HCT116 (cell line): ENCODE data around the gene SERPINB6. TPM values are rescaled to one million over a fixed set of nuclear protein-coding genes. Genes with fewer than 3 reads are reported as not detected.

Experiments
- ATAC-seq: fragments of 200-7000 bp; cut with Tn5 transposase; 2 replicates; pipeline ENCODE4 v1.9.1; 2020; ENCODE audit warnings: mild to moderate bottlenecking, moderate library complexity
- BruUV-seq: library from RNA; stranded (reverse); fragments of 400-500 nt; replicated peaks from 2 replicates; lab custom pipeline; 2021; lab: Mats Ljungman, UMichigan
- CTCF ChIA-PET: fragments of 300-600 bp; sonication (Branson Sonifier 250); formaldehyde crosslinking; loops from one replicate; lab custom pipeline; 2021; ENCODE audit warnings: antibody characterized with exemption; lab: Charles Lee
- POLR2A ChIA-PET: fragments of 300-600, 350-600 bp; sonication (Branson Sonifier 250); formaldehyde crosslinking; loops from one replicate; lab custom pipeline; 2021; ENCODE audit warnings: antibody characterized with exemption; lab: Charles Lee
- RAD21 ChIA-PET, 2 experiments: fragments of 300-600 bp; sonication (Branson Sonifier 250); formaldehyde crosslinking; loops; one replicate each; lab custom pipeline; 2023; ENCODE audit warnings: low total read pairs in 2 of 2; ENCODE audit not compliant: uncharacterized antibody in 2 of 2, unreplicated experiment in 2 of 2, low non-redundant PET in 1 of 2; lab: Charles Lee
- DNase-seq: peaks from one replicate; pipeline ENCODE4 v3.0.0-alpha.2; 2010; ENCODE audit warnings: low read depth, low spot score
- H2AFZ ChIP-seq: fragments of 200-600 bp; shearing (Covaris generic), sonication (generic); 2 replicates; pipeline ENCODE4 v1.6.1; 2017; ENCODE audit warnings: low read depth, mixed run types, mixed read lengths, antibody characterized with exemption, low read length; ENCODE audit not compliant: poor library complexity, severe bottlenecking
- H3K27ac ChIP-seq: 2 replicates; pipeline ENCODE4 v1.5.1; 2012; ENCODE audit warnings: low read depth, low read length
- H3K27me3 ChIP-seq: fragments of 200-600 bp; sonication (generic); 2 replicates; pipeline ENCODE4 v1.6.1; 2016; ENCODE audit warnings: mixed run types, low read length, mixed read lengths; ENCODE audit not compliant: insufficient read depth
- H3K36me3 ChIP-seq, 2 experiments: fragments of 200-500 bp in 1 of 2; fragments of 200-600 bp in 1 of 2; sonication (Bioruptor generic) in 1 of 2; sonication (generic) in 1 of 2; 2 replicates each; pipeline versions ENCODE4 v1.5.1 to v1.6.1; 2014 to 2016; ENCODE audit warnings: low read length in 2 of 2, inconsistent platforms in 1 of 2, mixed read lengths in 1 of 2, mixed run types in 1 of 2; ENCODE audit not compliant: insufficient read depth in 2 of 2, control insufficient read depth in 1 of 2
- H3K4me1 ChIP-seq, 2 experiments: fragments of 200-600 bp in 1 of 2; sonication (generic) in 1 of 2; 2 replicates each; pipeline versions ENCODE4 v1.5.1 to v1.6.1; 2012 to 2017; ENCODE audit warnings: low read length in 2 of 2, inconsistent platforms in 1 of 2, mild to moderate bottlenecking in 1 of 2, mixed read lengths in 1 of 2, mixed run types in 1 of 2, moderate library complexity in 1 of 2; ENCODE audit not compliant: insufficient read depth in 2 of 2, control insufficient read depth in 1 of 2
- H3K4me2 ChIP-seq: fragments of 200-600 bp; sonication (generic); 2 replicates; pipeline ENCODE4 v1.6.1; 2017; ENCODE audit warnings: mixed run types, low read length, mixed read lengths
- H3K4me3 ChIP-seq, 2 experiments: fragments of 200-600 bp in 1 of 2; sonication (generic) in 1 of 2; replicated peaks in 1 of 2; 2 replicates each; pipeline ENCODE4 v1.5.1; 2011 to 2016; ENCODE audit warnings: low read length in 2 of 2, control low read depth in 1 of 2, low read depth in 1 of 2, mild to moderate bottlenecking in 1 of 2, mixed read lengths in 1 of 2, mixed run types in 1 of 2
- H3K79me2 ChIP-seq: fragments of 200-600 bp; sonication (generic); 2 replicates; pipeline ENCODE4 v1.6.1; 2017; ENCODE audit warnings: mild to moderate bottlenecking, mixed run types, low read length, moderate library complexity, mixed read lengths; ENCODE audit not compliant: insufficient read depth
- H3K9ac ChIP-seq: fragments of 200-600 bp; sonication (generic); 2 replicates; pipeline ENCODE4 v1.6.1; 2016; ENCODE audit warnings: low read length, mixed read lengths
- H3K9me2 ChIP-seq: fragments of 200-600 bp; sonication (generic), shearing (Covaris generic); 2 replicates; pipeline ENCODE4 v1.6.1; 2017; ENCODE audit warnings: mixed run types, mild to moderate bottlenecking, moderate library complexity; ENCODE audit not compliant: insufficient read depth
- H3K9me3 ChIP-seq, 2 experiments: fragments of 200-500 bp in 1 of 2; fragments of 200-600 bp in 1 of 2; sonication (Bioruptor generic) in 1 of 2; sonication (generic) in 1 of 2; 2 replicates each; pipeline ENCODE4 v1.6.1; 2014 to 2017; ENCODE audit warnings: low read length in 2 of 2, mixed read lengths in 2 of 2, inconsistent platforms in 1 of 2, low read depth in 1 of 2, mild to moderate bottlenecking in 1 of 2, mixed run types in 1 of 2, moderate library complexity in 1 of 2; ENCODE audit not compliant: control insufficient read depth in 1 of 2, insufficient read depth in 1 of 2
- H4K20me1 ChIP-seq: fragments of 200-600 bp; sonication (generic), shearing (Covaris generic); 2 replicates; pipeline ENCODE4 v1.6.1; 2017; ENCODE audit warnings: mixed run types, mild to moderate bottlenecking, moderate library complexity; ENCODE audit not compliant: insufficient read depth
- ATF3 ChIP-seq: IDR thresholded peaks from 2 replicates; pipeline ENCODE4 v1.6.1; 2012
- CBX3 ChIP-seq: IDR thresholded peaks from 2 replicates; pipeline ENCODE4 v1.6.1; 2012; ENCODE audit warnings: low read depth
- CEBPB ChIP-seq: IDR thresholded peaks from 2 replicates; pipeline ENCODE4 v1.6.1; 2012; ENCODE audit warnings: low read depth
- CTCF ChIP-seq, 3 experiments: fragments of 200-600 bp in 1 of 3; sonication (generic) in 1 of 3; IDR thresholded peaks in 2 of 3; conservative IDR thresholded peaks in 1 of 3; 2 replicates each; pipeline ENCODE4 v1.5.1; 2012 to 2017; ENCODE audit warnings: low read depth in 2 of 3, low read length in 2 of 3, antibody characterized with exemption in 1 of 3, borderline replicate concordance in 1 of 3, control low read depth in 1 of 3, mild to moderate bottlenecking in 1 of 3, mixed read lengths in 1 of 3, mixed run types in 1 of 3, moderate library complexity in 1 of 3; ENCODE audit not compliant: insufficient read depth in 1 of 3
- EGR1 ChIP-seq: IDR thresholded peaks from 2 replicates; pipeline ENCODE4 v1.6.1; 2012; ENCODE audit warnings: low read depth
- EZH2phosphoT487 ChIP-seq: fragments of 200-600 bp; IDR thresholded peaks from 2 replicates; pipeline ENCODE4 v1.6.1; 2018; ENCODE audit warnings: antibody characterized with exemption, borderline replicate concordance
- FOSL1 ChIP-seq: IDR thresholded peaks from 2 replicates; pipeline ENCODE4 v1.6.1; 2012; ENCODE audit warnings: low read depth
- JUND ChIP-seq: IDR thresholded peaks from 2 replicates; pipeline ENCODE4 v1.6.1; 2012
- RAD21 ChIP-seq: IDR thresholded peaks from 2 replicates; pipeline ENCODE4 v1.6.1; 2012; ENCODE audit warnings: low read depth, mild to moderate bottlenecking
- SRF ChIP-seq: IDR thresholded peaks from 2 replicates; pipeline ENCODE4 v1.6.1; 2012; ENCODE audit warnings: low read depth
- TCF7L2 ChIP-seq: IDR thresholded peaks from 2 replicates; pipeline ENCODE4 v1.7.0; 2011; ENCODE audit warnings: borderline replicate concordance, inconsistent platforms; ENCODE audit not compliant: insufficient read depth, insufficient read length; ENCODE audit errors: extremely low read depth
- YY1 ChIP-seq: IDR thresholded peaks from 2 replicates; pipeline ENCODE4 v1.6.1; 2011; ENCODE audit warnings: low read length, low read depth, moderate library complexity, mild to moderate bottlenecking; ENCODE audit not compliant: insufficient replicate concordance; ENCODE audit errors: extremely low read depth
- ZBTB33 ChIP-seq: IDR thresholded peaks from 2 replicates; pipeline ENCODE4 v1.6.1; 2011; ENCODE audit warnings: mild to moderate bottlenecking, low read length, moderate library complexity; ENCODE audit not compliant: insufficient replicate concordance; ENCODE audit errors: extremely low read depth
- ZNF274 ChIP-seq: fragments of 200-500 bp; sonication (Bioruptor generic); IDR thresholded peaks from 2 replicates; pipeline ENCODE4 v1.6.1; 2014; ENCODE audit warnings: mild to moderate bottlenecking, low read depth, low read length, inconsistent platforms
- intact Hi-C: fragments of 100-400 bp; cut with micrococcal nuclease; formaldehyde crosslinking; loops from 2 replicates; pipeline ENCODE4 v1.10.0; 2022
- total RNA-seq: library from RNA; stranded (reverse); gene quantifications from one replicate; pipeline ENCODE4 v1.2.1, GENCODE V29; 2021; ENCODE audit not compliant: unreplicated experiment

Gene SERPINB6
- total RNA-seq, 1 experiment from 2014 or later = 103 TPM

- no peak overlapping the region for H3K27ac ChIP-seq
- intact Hi-C loops = no loop called here
- no peaks in the 10 kb centered on the region for H3K9me3 ChIP-seq
- no peaks in the 10 kb centered on the region for H3K4me1 ChIP-seq
- H3K4me2 ChIP-seq = no peak overlapping the region
- RAD21 ChIA-PET = no interaction called here
- H3K9me2 ChIP-seq = no peaks in the 10 kb centered on the region
- ATAC-seq = no peak
- no peaks in the 10 kb centered on the region for H3K27me3 ChIP-seq
- TF ChIP-seq SRF (no peak), CBX3 (no peak), ATF3 (no peak), RAD21 (no peak), YY1 (no peak), ZNF274 (no peak), CEBPB (no peak)
- CTCF ChIA-PET = interaction anchor here (1.3 kb wide), 1 partner anchor 73 kb away, joined by 4 read pairs; no protein-coding TSS in a partner anchor
- no peaks in the 10 kb centered on the region for H4K20me1 ChIP-seq
- H3K9ac ChIP-seq = no peak overlapping the region
- H2AFZ ChIP-seq = no peak overlapping the region
- POLR2A ChIA-PET = no interaction called here
- H3K79me2 ChIP-seq = no peaks in the 10 kb centered on the region
- no TSS peak for BruUV-seq
- H3K4me3 ChIP-seq = no peak overlapping the region
- DNase-seq = no peak
- no peaks in the 10 kb centered on the region for H3K36me3 ChIP-seq
Observed at GRCh38 chr6:2918936-2919335, 52.4 kb downstream of the SERPINB6 start.

- H3K9me2 ChIP-seq = no peaks in the 10 kb centered on the region
- H3K9ac ChIP-seq = no peak overlapping the region
- H3K4me3 ChIP-seq = no peak overlapping the region
- no TSS peak for BruUV-seq
- no peaks in the 10 kb centered on the region for H3K79me2 ChIP-seq
- no peaks in the 10 kb centered on the region for H3K27me3 ChIP-seq
- H3K27ac ChIP-seq = no peak overlapping the region
- intact Hi-C loops = no loop called here
- no peaks in the 10 kb centered on the region for H3K4me1 ChIP-seq
- DNase-seq = no peak
- H4K20me1 ChIP-seq = no peaks in the 10 kb centered on the region
- no peaks in the 10 kb centered on the region for H3K36me3 ChIP-seq
- H3K4me2 ChIP-seq = no peak overlapping the region
- CTCF ChIA-PET = interaction anchor here (1.3 kb wide), 1 partner anchor 72 kb away, joined by 4 read pairs; no protein-coding TSS in a partner anchor
- H2AFZ ChIP-seq = no peak overlapping the region
- RAD21 ChIA-PET = no interaction called here
- ATAC-seq = no peak
- POLR2A ChIA-PET = no interaction called here
- H3K9me3 ChIP-seq = no peaks in the 10 kb centered on the region
- TF ChIP-seq ATF3 (no peak), JUND (no peak), TCF7L2 (no peak), CTCF (IDR thresholded peaks at IDR 0.05 in 2 of 3, conservative IDR thresholded peaks at IDR 0.05 in 1 of 3; ENCODE audit: borderline replicate concordance in 1 of 3, insufficient read depth in 1 of 3, low read depth in 2 of 3, low read length in 2 of 3) (no peak), FOSL1 (no peak), ZBTB33 (no peak), EZH2phosphoT487 (no peak), EGR1 (no peak)
Observed at GRCh38 chr6:2917801-2918445, 53.4 kb downstream of the SERPINB6 start.
